HG02852 (cell line): ENCODE results near the gene AGL.
"Not testable (repeated sequence)": the region's sequence is repeated elsewhere in the genome, so short reads cannot be mapped to it uniquely, and the experiment has no call there.

Experiments
- ATAC-seq: cut with Tn5 transposase; IDR thresholded peaks from one replicate; pipeline ENCODE4 v1.9.1; 2021; ENCODE audit warnings: mild to moderate bottlenecking, moderate library complexity; ENCODE audit not compliant: unreplicated experiment

The AGL gene

DNA sequence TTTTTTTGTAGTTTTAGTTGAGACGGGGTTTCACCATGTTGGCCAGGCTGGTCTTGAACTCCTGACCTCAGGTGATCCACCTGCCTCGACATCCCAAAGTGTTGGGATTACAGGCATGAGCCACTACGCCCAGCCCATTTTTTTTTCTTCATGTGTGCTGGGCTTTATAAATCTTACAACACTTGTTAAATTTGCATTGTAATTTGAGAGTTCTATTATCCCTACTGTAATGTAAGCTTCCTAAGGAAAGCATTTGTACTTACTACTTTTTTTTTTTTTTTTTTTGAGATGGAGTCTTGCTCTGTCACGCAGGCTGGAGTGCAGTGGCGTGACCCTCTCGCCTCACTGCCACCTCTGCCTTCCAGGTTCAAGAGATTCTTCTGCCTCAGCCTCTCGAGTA is 121.9 kb downstream of the AGL start:
- ATAC-seq: not testable (repeated sequence)
